Natural killer cell (primary cell): Measurements from ENCODE around the gene HLX. TPM values are rescaled to one million over a fixed set of nuclear protein-coding genes. Genes with fewer than 3 reads are reported as not detected.

Source experiments
- ATAC-seq, 3 donors: fragments of 150-1000 bp in 2 of 3; fragments of 200-7000 bp in 1 of 3; cut with Tn5 transposase; 1 replicate in 1 of 3; 2 replicates in 2 of 3; pipeline ENCODE4 v1.10.0; 2021; ENCODE audit warnings: mild to moderate bottlenecking in 2 of 3, moderate library complexity in 2 of 3
- DNase-seq, 2 donors: peaks; one replicate each; pipeline versions ENCODE4 v3.0.0 to v3.0.0-alpha.2; 2013 to 2021; ENCODE audit warnings: mixed read lengths in 1 of 2
- H3K27ac ChIP-seq: one replicate; pipeline ENCODE4 v1.5.1; 2013; ENCODE audit warnings: mild to moderate bottlenecking, low read length
- H3K27me3 ChIP-seq: one replicate; pipeline ENCODE4 v1.6.1; 2013; ENCODE audit warnings: low read length; ENCODE audit not compliant: control insufficient read depth, insufficient read depth
- H3K36me3 ChIP-seq: one replicate; pipeline ENCODE4 v1.6.1; 2013; ENCODE audit warnings: low read length; ENCODE audit not compliant: control insufficient read depth, insufficient read depth
- H3K4me1 ChIP-seq: one replicate; pipeline ENCODE4 v1.6.1; 2013; ENCODE audit warnings: low read length; ENCODE audit not compliant: control insufficient read depth, insufficient read depth
- H3K4me3 ChIP-seq: one replicate; pipeline ENCODE4 v1.5.1; 2013; ENCODE audit warnings: low read length
- H3K9me3 ChIP-seq: one replicate; pipeline ENCODE4 v1.6.1; 2013; ENCODE audit warnings: low read length; ENCODE audit not compliant: control insufficient read depth, insufficient read depth
- H3K27ac Mint-ChIP-seq, 2 donors: one replicate each; pipeline ENCODE4 v1.8.0; 2022; ENCODE audit warnings: mild to moderate bottlenecking in 2 of 2, mixed read lengths in 2 of 2, moderate library complexity in 1 of 2
- H3K27me3 Mint-ChIP-seq, 2 donors: one replicate each; pipeline ENCODE4 v1.8.0; 2022; ENCODE audit warnings: low read depth in 2 of 2, mixed read lengths in 2 of 2
- H3K36me3 Mint-ChIP-seq: one replicate; pipeline ENCODE4 v1.8.0; 2022; ENCODE audit warnings: mixed read lengths
- H3K4me1 Mint-ChIP-seq, 2 donors: one replicate each; pipeline ENCODE4 v1.8.0; 2022; ENCODE audit warnings: mixed read lengths in 2 of 2
- H3K4me3 Mint-ChIP-seq: one replicate; pipeline ENCODE4 v1.8.0; 2022; ENCODE audit warnings: mild to moderate bottlenecking, moderate library complexity, mixed read lengths
- H3K9me3 Mint-ChIP-seq, 2 donors: one replicate each; pipeline ENCODE4 v1.8.0; 2022; ENCODE audit warnings: mixed read lengths in 2 of 2
- WGBS: methylation state at CpG from one replicate; pipeline ENCODE4 v1.1.7; 2013; ENCODE audit warnings: missing lambda C conversion rate; ENCODE audit not compliant: insufficient coverage; 5-methylcytosine and 5-hydroxymethylcytosine counted together
- intact Hi-C: fragments of 100-400 bp; cut with micrococcal nuclease; formaldehyde crosslinking; loops from one replicate; pipeline ENCODE4 v1.14.2; 2022
- total RNA-seq, 4 donors: library from RNA; stranded (reverse); fragments of 120-200 nt in 1 of 4; gene quantifications; one replicate each; pipeline versions ENCODE4 v1.2.3 to v1.2.4, GENCODE V29; 2013 to 2022
- TF ChIP-seq, protein P1 (sequence below): fragments of 200-600 bp; IDR thresholded peaks from one replicate; pipeline ENCODE4 v1.8.0; 2022; ENCODE audit warnings: antibody characterized with exemption

The HLX gene
- total RNA-seq, 3 donors from 2014 or later (not counting 1 experiment from before 2014, with no cell fraction given) = 0.93 to 19.3 (median 1.0) TPM

DNA sequence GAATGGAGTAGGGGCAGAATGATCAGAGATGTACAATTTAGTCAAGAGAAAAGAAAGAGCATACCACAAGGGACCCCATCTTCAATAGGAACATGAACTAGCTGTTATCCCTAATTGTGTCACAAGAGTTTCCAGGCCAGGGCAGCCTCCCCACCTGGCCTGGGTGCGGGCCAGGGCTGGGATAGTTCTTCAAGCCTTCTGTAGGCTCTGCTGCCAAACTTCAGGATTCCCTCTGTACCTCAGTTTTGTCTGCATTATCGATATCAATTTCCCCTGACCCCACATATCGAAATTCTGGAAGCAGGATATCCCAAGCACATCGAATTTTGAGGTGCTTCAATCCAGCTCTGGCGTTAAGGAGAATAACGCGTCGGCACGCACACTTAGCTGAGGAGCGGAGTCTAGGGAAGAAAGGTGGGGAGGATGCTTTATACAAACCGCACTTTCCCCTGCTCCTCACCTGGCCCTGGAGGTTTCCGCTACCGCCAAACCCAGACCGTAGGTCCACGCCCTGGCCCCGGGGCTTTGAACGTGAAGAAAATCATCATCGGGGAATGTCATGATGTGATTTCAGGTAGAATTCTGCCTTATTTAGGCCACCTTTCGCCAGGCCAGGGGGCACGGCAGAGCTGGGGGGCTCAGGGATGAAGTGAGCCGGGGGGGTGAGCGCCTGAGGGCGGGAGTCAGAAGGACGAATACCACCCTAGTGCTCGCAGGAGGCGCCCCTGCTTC is 7.4 kb downstream of the HLX start:
- ATAC-seq = no peak
- Histone ChIP-seq H3K27ac (no peak overlapping the region), H3K4me3 (no peak overlapping the region), H3K9me3 (no peaks in the 10 kb centered on the region), H3K4me1 (peaks cover 24% of the 10 kb centered on the region), H3K36me3 (no peaks in the 10 kb centered on the region), H3K27me3 (peaks cover 24% of the 10 kb centered on the region)
- H3K4me1 Mint-ChIP-seq = peaks cover 0 to 3% of the 10 kb centered on the region in 2 donors
- H3K4me3 Mint-ChIP-seq = no peak overlapping the region
- no peak for DNase-seq
- WGBS = 94% methylated on average over 26 of the region's 26 CpGs
- no peak overlapping the region for H3K27ac Mint-ChIP-seq
- intact Hi-C loops = no loop called here
- H3K36me3 Mint-ChIP-seq = no peaks in the 10 kb centered on the region
- peaks cover 66 to 80% of the 10 kb centered on the region in 2 donors for H3K27me3 Mint-ChIP-seq
- H3K9me3 Mint-ChIP-seq = no peaks in the 10 kb centered on the region
- TF ChIP-seq, protein P1, sequence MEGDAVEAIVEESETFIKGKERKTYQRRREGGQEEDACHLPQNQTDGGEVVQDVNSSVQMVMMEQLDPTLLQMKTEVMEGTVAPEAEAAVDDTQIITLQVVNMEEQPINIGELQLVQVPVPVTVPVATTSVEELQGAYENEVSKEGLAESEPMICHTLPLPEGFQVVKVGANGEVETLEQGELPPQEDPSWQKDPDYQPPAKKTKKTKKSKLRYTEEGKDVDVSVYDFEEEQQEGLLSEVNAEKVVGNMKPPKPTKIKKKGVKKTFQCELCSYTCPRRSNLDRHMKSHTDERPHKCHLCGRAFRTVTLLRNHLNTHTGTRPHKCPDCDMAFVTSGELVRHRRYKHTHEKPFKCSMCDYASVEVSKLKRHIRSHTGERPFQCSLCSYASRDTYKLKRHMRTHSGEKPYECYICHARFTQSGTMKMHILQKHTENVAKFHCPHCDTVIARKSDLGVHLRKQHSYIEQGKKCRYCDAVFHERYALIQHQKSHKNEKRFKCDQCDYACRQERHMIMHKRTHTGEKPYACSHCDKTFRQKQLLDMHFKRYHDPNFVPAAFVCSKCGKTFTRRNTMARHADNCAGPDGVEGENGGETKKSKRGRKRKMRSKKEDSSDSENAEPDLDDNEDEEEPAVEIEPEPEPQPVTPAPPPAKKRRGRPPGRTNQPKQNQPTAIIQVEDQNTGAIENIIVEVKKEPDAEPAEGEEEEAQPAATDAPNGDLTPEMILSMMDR = no peak

DNA sequence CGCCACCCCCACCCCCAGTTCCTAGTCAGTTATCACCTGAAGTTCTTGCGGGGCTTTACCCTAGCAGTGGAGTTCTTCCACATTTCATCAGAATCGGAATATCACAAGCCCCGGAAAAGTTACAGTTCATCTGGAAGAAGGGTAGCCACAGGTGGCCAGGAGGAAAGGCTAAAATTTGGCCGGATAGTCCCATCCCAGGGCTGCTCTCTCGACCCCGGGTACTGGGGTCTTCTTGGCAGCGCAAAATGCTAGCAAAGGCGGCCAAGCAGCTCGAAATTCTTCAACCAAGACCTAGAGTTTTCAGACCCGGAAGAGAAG is 7.9 kb downstream of the HLX start:
- no peak overlapping the region for H3K4me3 ChIP-seq
- H3K9me3 ChIP-seq = no peaks in the 10 kb centered on the region
- Mint-ChIP-seq H3K27ac (no peak overlapping the region), H3K4me1 (peaks cover 0 to 3% of the 10 kb centered on the region in 2 donors), H3K4me3 (no peak overlapping the region), H3K36me3 (no peaks in the 10 kb centered on the region), H3K27me3 (peaks cover 63 to 81% of the 10 kb centered on the region in 2 donors), H3K9me3 (no peaks in the 10 kb centered on the region)
- H3K36me3 ChIP-seq = no peaks in the 10 kb centered on the region
- no peak for ATAC-seq
- H3K4me1 ChIP-seq = peaks cover 22% of the 10 kb centered on the region
- peaks cover 30% of the 10 kb centered on the region for H3K27me3 ChIP-seq
- TF ChIP-seq, protein P1 = no peak
- WGBS = 70% methylated on average over 11 of the region's 11 CpGs
- no peak for DNase-seq
- H3K27ac ChIP-seq = no peak overlapping the region
- intact Hi-C loops = no loop called here

DNA sequence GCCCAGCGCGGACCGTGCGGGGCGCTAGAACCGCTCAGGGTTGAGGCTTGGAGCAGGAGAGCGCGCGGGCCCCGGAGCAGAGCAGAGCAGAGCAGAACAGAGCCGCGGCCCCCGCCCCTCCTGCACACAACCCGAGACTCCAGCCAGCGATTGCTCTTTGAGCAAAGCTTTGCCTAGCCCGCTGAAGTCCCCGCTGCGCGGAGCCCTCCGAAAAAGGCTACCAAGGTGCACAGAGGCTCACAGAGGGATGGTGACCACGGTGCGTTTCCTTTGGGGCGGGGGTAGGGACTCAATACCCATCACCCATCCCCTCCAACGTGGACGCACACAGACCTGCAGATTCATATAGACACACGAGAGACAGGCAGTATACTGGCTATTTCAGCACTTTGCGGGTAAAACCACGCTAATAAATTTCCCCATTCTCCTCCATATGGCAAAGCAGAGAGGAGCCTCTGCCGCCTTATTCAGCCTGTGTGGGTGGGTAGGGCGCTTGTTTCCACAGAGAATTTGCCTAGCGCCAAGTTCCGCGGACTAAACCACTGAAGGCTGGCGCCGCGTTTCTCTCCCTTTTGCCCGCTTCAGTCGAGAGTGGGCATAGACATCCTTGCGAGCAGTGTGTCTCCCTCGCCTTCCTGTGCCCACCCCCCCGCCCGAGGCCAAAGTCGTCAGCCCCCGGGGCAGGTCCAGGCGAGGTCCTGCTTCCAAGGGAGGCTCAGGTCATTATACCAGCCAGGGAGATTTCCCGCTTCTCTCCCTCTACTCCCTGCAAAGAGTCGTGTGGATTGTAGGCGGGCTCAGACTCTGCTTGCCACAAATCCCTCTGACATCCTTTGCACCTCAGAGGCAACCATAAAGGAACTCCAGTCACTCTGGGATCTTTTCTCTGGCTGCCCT is 8.5 kb downstream of the HLX start:
- H3K27ac Mint-ChIP-seq = no peak overlapping the region
- DNase-seq = no peak
- no peaks in the 10 kb centered on the region for H3K36me3 Mint-ChIP-seq
- peaks cover 0 to 3% of the 10 kb centered on the region in 2 donors for H3K4me1 Mint-ChIP-seq
- TF ChIP-seq, protein P1 = no peak
- H3K4me3 Mint-ChIP-seq = no peak overlapping the region
- no peak overlapping the region for H3K27ac ChIP-seq
- H3K27me3 Mint-ChIP-seq = peaks cover 66 to 84% of the 10 kb centered on the region in 2 donors
- no peak overlapping the region for H3K4me3 ChIP-seq
- peaks cover 22% of the 10 kb centered on the region for H3K4me1 ChIP-seq
- H3K9me3 ChIP-seq = no peaks in the 10 kb centered on the region
- peak in 1 of 3 donors; percentile 40 for ATAC-seq
- H3K9me3 Mint-ChIP-seq = no peaks in the 10 kb centered on the region
- intact Hi-C loops = no loop called here
- no peaks in the 10 kb centered on the region for H3K36me3 ChIP-seq
- WGBS = 11% methylated on average over 46 of the region's 48 CpGs
- peaks cover 32% of the 10 kb centered on the region for H3K27me3 ChIP-seq
